Measurements from ENCODE around the gene MYL4. TPM values are rescaled to one million over a fixed set of nuclear protein-coding genes. Genes with fewer than 3 reads are reported as not detected.

Gene MYL4
- total RNA-seq, 1 experiment from 2014 or later: 0.66 TPM

- Histone ChIP-seq H3K23me2 (ENCODE audit: insufficient read length, low read depth, low read length, poor library complexity, severe bottlenecking) (no peaks in the 10 kb centered on the region), H3K18ac (ENCODE audit: insufficient read length, low read depth, low read length) (no peak overlapping the region), H3K23ac (ENCODE audit: insufficient read length, low read depth, low read length) (no peak overlapping the region), H4K91ac (ENCODE audit: insufficient read length, low read depth, low read length) (no peak overlapping the region), H4K5ac (ENCODE audit: insufficient read length, low read depth, low read length) (no peak overlapping the region), H2BK5ac (ENCODE audit: insufficient read length, low read length) (no peak overlapping the region), H3K79me2 (ENCODE audit: insufficient read depth, low read length) (no peaks in the 10 kb centered on the region), H3K4me1 (ENCODE audit: insufficient read depth, low read length) (peaks cover 6% of the 10 kb centered on the region; the same call in 1 of the 2 replicates), H3K79me1 (ENCODE audit: insufficient read depth, low read depth, low read length, poor library complexity, severe bottlenecking) (no peaks in the 10 kb centered on the region), H3K4ac (ENCODE audit: low read depth, low read length) (no peak overlapping the region), H3K27me3 (ENCODE audit: insufficient read depth, low read length) (no peaks in the 10 kb centered on the region; the same call in 1 of the 2 replicates), H3K9me3 (ENCODE audit: control insufficient read depth, low read depth, low read length) (no peaks in the 10 kb centered on the region), H2BK20ac (ENCODE audit: low read depth, low read length, poor library complexity, severe bottlenecking) (no peak overlapping the region), H3K4me2 (ENCODE audit: insufficient read depth, insufficient read length, low read length) (no peak overlapping the region), H2AK5ac (ENCODE audit: insufficient read length, low read length) (no peak overlapping the region), H4K8ac (replicated peaks; ENCODE audit: insufficient read length, low read depth, low read length) (no peak overlapping the region), H2BK120ac (ENCODE audit: low read depth, low read length, poor library complexity, severe bottlenecking) (no peak overlapping the region), H3K56ac (ENCODE audit: insufficient read length, low read depth, low read length) (no peak overlapping the region), H2BK15ac (ENCODE audit: low read depth, low read length) (no peak overlapping the region), H2BK12ac (ENCODE audit: insufficient read length, low read depth, low read length) (no peak overlapping the region), H4K20me1 (ENCODE audit: control insufficient read depth, insufficient read depth, insufficient read length) (no peaks in the 10 kb centered on the region), H3T11ph (ENCODE audit: low read length) (no peak overlapping the region), H3K9ac (ENCODE audit: extremely low read depth, insufficient read length, low read length) (no peak overlapping the region), H3K14ac (ENCODE audit: insufficient read depth, low read length) (no peak overlapping the region), H3K27ac (ENCODE audit: insufficient read length, low read depth, low read length) (no peak overlapping the region), H2AFZ (ENCODE audit: low read length) (no peak overlapping the region)
- TF ChIP-seq, protein P1, sequence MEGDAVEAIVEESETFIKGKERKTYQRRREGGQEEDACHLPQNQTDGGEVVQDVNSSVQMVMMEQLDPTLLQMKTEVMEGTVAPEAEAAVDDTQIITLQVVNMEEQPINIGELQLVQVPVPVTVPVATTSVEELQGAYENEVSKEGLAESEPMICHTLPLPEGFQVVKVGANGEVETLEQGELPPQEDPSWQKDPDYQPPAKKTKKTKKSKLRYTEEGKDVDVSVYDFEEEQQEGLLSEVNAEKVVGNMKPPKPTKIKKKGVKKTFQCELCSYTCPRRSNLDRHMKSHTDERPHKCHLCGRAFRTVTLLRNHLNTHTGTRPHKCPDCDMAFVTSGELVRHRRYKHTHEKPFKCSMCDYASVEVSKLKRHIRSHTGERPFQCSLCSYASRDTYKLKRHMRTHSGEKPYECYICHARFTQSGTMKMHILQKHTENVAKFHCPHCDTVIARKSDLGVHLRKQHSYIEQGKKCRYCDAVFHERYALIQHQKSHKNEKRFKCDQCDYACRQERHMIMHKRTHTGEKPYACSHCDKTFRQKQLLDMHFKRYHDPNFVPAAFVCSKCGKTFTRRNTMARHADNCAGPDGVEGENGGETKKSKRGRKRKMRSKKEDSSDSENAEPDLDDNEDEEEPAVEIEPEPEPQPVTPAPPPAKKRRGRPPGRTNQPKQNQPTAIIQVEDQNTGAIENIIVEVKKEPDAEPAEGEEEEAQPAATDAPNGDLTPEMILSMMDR (conservative IDR thresholded peaks at IDR 0.05): no peak
- H3K27ac Mint-ChIP-seq: peak overlapping the region in 1 of 3 experiments; percentile 35; a peak in 2 of 7 replicates
- H3K4me3 Mint-ChIP-seq: no peak overlapping the region
- peaks cover 2% of the 10 kb centered on the region; the same call in 1 of the 2 replicates for H3K27me3 Mint-ChIP-seq (ENCODE audit: low read depth)
- peaks cover 6 to 16% of the 10 kb centered on the region in 2 experiments for H3K4me1 Mint-ChIP-seq
- no peaks in the 10 kb centered on the region for H3K36me3 Mint-ChIP-seq (ENCODE audit: insufficient read depth in 1 of 3, low read depth in 3 of 3)
- DNase-seq: no peak
- H3K9me3 Mint-ChIP-seq: no peaks in the 10 kb centered on the region
- no CpG with 5 or more reads among the region's 4 CpGs for WGBS (ENCODE audit: extremely low coverage, insufficient read length, low lambda C conversion rate)
These were observed 8.9 kb upstream of the MYL4 start for GRCh38 chr17:47200325-47200664.
